Measurements from ENCODE around the gene TBK1.

The TBK1 gene

GRCh38 chr12:64452559-64453329 is 824 bp downstream of the TBK1 start:
- DNase-seq = peak; percentile 45

GRCh38 chr12:64455506-64455905 is 3.6 kb downstream of the TBK1 start:
- no peak for DNase-seq

GRCh38 chr12:64456119-64456518 is 4.2 kb downstream of the TBK1 start:
- DNase-seq = peak; percentile 37

- peak; percentile 51 for DNase-seq
Measured at GRCh38 chr12:64457032-64457431, 5.1 kb downstream of the TBK1 start.

- DNase-seq = no peak
Measured at GRCh38 chr12:64457466-64457865, 5.5 kb downstream of the TBK1 start.

- no peak for DNase-seq
Measured at GRCh38 chr12:64457923-64458322, 6.0 kb downstream of the TBK1 start.

- peak; percentile 35 for DNase-seq
Measured at GRCh38 chr12:64459394-64459891, 7.5 kb downstream of the TBK1 start.

- DNase-seq = no peak
Measured at GRCh38 chr12:64461634-64462414, 9.9 kb downstream of the TBK1 start.

GRCh38 chr12:64466178-64466577 is 14.3 kb downstream of the TBK1 start:
- no peak for DNase-seq

GRCh38 chr12:64468966-64469365 is 17.0 kb downstream of the TBK1 start:
- no peak for DNase-seq

GRCh38 chr12:64469455-64470142 is 17.7 kb downstream of the TBK1 start:
- no peak for DNase-seq

- no peak for DNase-seq
Measured at GRCh38 chr12:64470495-64470894, 18.6 kb downstream of the TBK1 start.

- DNase-seq = no peak
Measured at GRCh38 chr12:64473176-64473575, 21.3 kb downstream of the TBK1 start.

GRCh38 chr12:64475518-64475917 is 23.6 kb downstream of the TBK1 start:
- no peak for DNase-seq

GRCh38 chr12:64476844-64477243 is 24.9 kb downstream of the TBK1 start:
- no peak for DNase-seq

- no peak for DNase-seq
Measured at GRCh38 chr12:64478661-64479060, 26.7 kb downstream of the TBK1 start.

- DNase-seq = no peak
Measured at GRCh38 chr12:64480148-64480547, 28.2 kb downstream of the TBK1 start.

GRCh38 chr12:64486657-64487056 is 34.7 kb downstream of the TBK1 start:
- no peak for DNase-seq

GRCh38 chr12:64491718-64492117 is 39.8 kb downstream of the TBK1 start:
- DNase-seq = no peak

GRCh38 chr12:64493513-64493912 is 41.6 kb downstream of the TBK1 start:
- DNase-seq = no peak

GRCh38 chr12:64494998-64495729 is 43.2 kb downstream of the TBK1 start:
- DNase-seq = peak; percentile 2

- DNase-seq = no peak
Measured at GRCh38 chr12:64496839-64497400, 45.0 kb downstream of the TBK1 start.

Measured in CD4-positive, alpha-beta T cell treated with Interleukin-21 for 1 hour (primary cell).